Astrocyte (in vitro differentiated cells and primary cell): Measurements from ENCODE around the gene TEN1. TPM values are rescaled to one million over a fixed set of nuclear protein-coding genes. Genes with fewer than 3 reads are reported as not detected.

Source experiments
- DNase-seq: peaks from one replicate; pipeline ENCODE4 v3.0.0-alpha.2; 2010; ENCODE audit warnings: low read depth
- FAIRE-seq: peaks from 2 replicates; lab custom pipeline; 2011; peaks lifted over from hg19 to GRCh38; lab: Jason Lieb, UNC
- H2AFZ ChIP-seq: 2 replicates; pipeline ENCODE4 v1.6.0; 2012; ENCODE audit warnings: low read depth, low read length, inconsistent platforms
- H3K27ac ChIP-seq: 2 replicates; pipeline ENCODE4 v1.5.1; 2011; ENCODE audit warnings: low read depth, low read length, inconsistent platforms
- H3K27me3 ChIP-seq: 2 replicates; pipeline ENCODE4 v1.6.0; 2011; ENCODE audit warnings: low read length, inconsistent platforms; ENCODE audit not compliant: insufficient read depth
- H3K36me3 ChIP-seq: 2 replicates; pipeline ENCODE4 v1.5.1; 2011; ENCODE audit warnings: low read length, inconsistent platforms; ENCODE audit not compliant: insufficient read depth
- H3K4me1 ChIP-seq: 2 replicates; pipeline ENCODE4 v1.5.1; 2011; ENCODE audit warnings: low read length, inconsistent platforms; ENCODE audit not compliant: insufficient read depth
- H3K4me2 ChIP-seq: 2 replicates; pipeline ENCODE4 v1.6.0; 2012; ENCODE audit warnings: low read length, inconsistent platforms
- H3K4me3 ChIP-seq: 2 replicates; pipeline ENCODE4 v1.5.1; 2011; ENCODE audit warnings: low read depth, mild to moderate bottlenecking, low read length, inconsistent platforms; ENCODE audit not compliant: insufficient read depth
- H3K79me2 ChIP-seq: 2 replicates; pipeline ENCODE4 v1.6.0; 2012; ENCODE audit warnings: mild to moderate bottlenecking, low read length, inconsistent platforms; ENCODE audit not compliant: insufficient read depth
- H3K9ac ChIP-seq: 2 replicates; pipeline ENCODE4 v1.6.0; 2012; ENCODE audit warnings: mild to moderate bottlenecking, low read length, inconsistent platforms
- H3K9me3 ChIP-seq: 2 replicates; pipeline ENCODE4 v1.5.1; 2012; ENCODE audit warnings: low read depth, mild to moderate bottlenecking, low read length, inconsistent platforms; ENCODE audit not compliant: insufficient read depth
- H4K20me1 ChIP-seq: 2 replicates; pipeline ENCODE4 v1.6.0; 2012; ENCODE audit warnings: low read length, inconsistent platforms; ENCODE audit not compliant: insufficient read depth
- H3K27ac Mint-ChIP-seq: one replicate; pipeline ENCODE4 v1.8.0; 2021; ENCODE audit warnings: mild to moderate bottlenecking, mixed read lengths; ENCODE audit not compliant: unreplicated experiment
- H3K27me3 Mint-ChIP-seq: one replicate; pipeline ENCODE4 v1.8.0; 2021; ENCODE audit warnings: low read depth, mixed read lengths; ENCODE audit not compliant: unreplicated experiment
- H3K36me3 Mint-ChIP-seq: one replicate; pipeline ENCODE4 v1.8.0; 2021; ENCODE audit warnings: low read depth, mixed read lengths; ENCODE audit not compliant: unreplicated experiment
- H3K4me1 Mint-ChIP-seq: one replicate; pipeline ENCODE4 v1.8.0; 2021; ENCODE audit warnings: low read depth, mixed read lengths; ENCODE audit not compliant: unreplicated experiment
- H3K4me3 Mint-ChIP-seq: one replicate; pipeline ENCODE4 v1.8.0; 2021; ENCODE audit warnings: mild to moderate bottlenecking, moderate library complexity, mixed read lengths; ENCODE audit not compliant: unreplicated experiment
- H3K9me3 Mint-ChIP-seq: one replicate; pipeline ENCODE4 v1.8.0; 2021; ENCODE audit warnings: mild to moderate bottlenecking, mixed read lengths; ENCODE audit not compliant: unreplicated experiment
- CTCF ChIP-seq: IDR thresholded peaks from 2 replicates; pipeline ENCODE4 v1.5.1; 2011; ENCODE audit warnings: low read depth, mild to moderate bottlenecking, inconsistent platforms, low read length, moderate library complexity; ENCODE audit not compliant: insufficient read depth
- EZH2 ChIP-seq: IDR thresholded peaks from 2 replicates; pipeline ENCODE4 v1.6.1; 2012; ENCODE audit warnings: mild to moderate bottlenecking, low read length, inconsistent platforms; ENCODE audit not compliant: insufficient read depth
- total RNA-seq: library from RNA; stranded (reverse); gene quantifications from 2 replicates; pipeline ENCODE4 v1.2.1, GENCODE V29; 2021

The TEN1 gene
- total RNA-seq, 1 donor from 2014 or later: 17.7 TPM

DNA sequence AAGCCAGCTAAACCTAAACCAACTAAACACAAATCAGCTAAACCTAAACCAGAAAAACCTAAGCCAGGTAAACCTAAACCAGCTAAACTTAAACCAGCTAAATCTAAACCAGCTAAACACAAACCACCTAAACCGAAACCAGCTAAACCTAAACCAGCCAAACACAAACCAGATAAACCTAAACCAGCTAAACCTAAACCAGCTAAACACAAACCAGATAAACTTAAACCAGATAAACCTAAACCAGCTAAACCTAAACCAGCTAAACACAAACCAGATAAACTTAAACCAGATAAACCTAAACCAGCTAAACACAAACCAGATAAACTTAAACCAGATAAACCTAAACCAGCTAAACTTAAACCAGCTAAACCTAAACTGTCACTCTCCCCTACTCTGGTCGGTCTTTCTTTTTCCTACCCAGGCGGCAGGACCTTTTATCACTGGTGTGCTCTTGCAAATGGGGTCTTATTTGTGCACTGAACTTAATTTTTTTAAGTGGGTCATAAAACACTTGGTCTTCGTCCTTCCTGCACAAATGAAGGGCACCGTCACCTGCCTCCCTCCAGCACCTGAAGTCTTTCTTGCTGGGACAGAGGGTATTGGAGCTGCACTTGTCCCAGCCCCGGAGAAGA, 40.9 kb downstream of the TEN1 start:
- no peaks in the 10 kb centered on the region for H3K4me1 ChIP-seq
- DNase-seq: no peak
- H3K27me3 Mint-ChIP-seq: peaks cover 29% of the 10 kb centered on the region
- no peaks in the 10 kb centered on the region for H3K4me1 Mint-ChIP-seq
- no peak for FAIRE-seq
- no peak for TF ChIP-seq CTCF
- TF ChIP-seq EZH2: no peak
- H3K4me3 Mint-ChIP-seq: no peak overlapping the region
- H3K79me2 ChIP-seq: no peaks in the 10 kb centered on the region
- H3K4me2 ChIP-seq: no peak overlapping the region
- no peak overlapping the region for H3K9ac ChIP-seq
- no peak overlapping the region for H3K27ac ChIP-seq
- no peak overlapping the region for H3K4me3 ChIP-seq
- no peaks in the 10 kb centered on the region for H4K20me1 ChIP-seq
- no peaks in the 10 kb centered on the region for H3K9me3 Mint-ChIP-seq
- no peak overlapping the region for H3K27ac Mint-ChIP-seq
- no peaks in the 10 kb centered on the region for H3K27me3 ChIP-seq
- no peaks in the 10 kb centered on the region for H3K36me3 Mint-ChIP-seq
- no peak overlapping the region for H2AFZ ChIP-seq
- no peaks in the 10 kb centered on the region for H3K36me3 ChIP-seq
- H3K9me3 ChIP-seq: no peaks in the 10 kb centered on the region

DNA sequence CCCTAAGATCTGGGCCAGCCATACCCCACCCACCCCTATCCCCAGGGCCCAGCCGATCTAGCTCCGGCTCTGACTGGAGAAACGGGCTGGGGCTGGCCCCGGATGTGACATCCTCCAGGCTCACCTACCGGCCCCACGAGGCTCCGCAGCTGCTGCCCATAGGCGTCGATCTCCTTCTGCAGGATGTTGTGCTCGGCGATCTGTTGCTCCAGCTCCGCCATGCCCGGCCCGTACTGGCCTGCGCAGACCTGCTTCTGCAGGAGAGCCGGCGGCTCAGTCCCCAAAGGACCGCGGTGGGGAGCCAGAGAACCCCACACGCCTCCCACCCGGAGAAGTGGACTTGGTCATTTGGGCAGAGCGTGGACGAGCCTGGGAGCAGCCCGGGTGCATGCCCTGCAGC, 43.2 kb downstream of the TEN1 start:
- H3K36me3 ChIP-seq: no peaks in the 10 kb centered on the region
- no peak overlapping the region for H3K27ac ChIP-seq
- Mint-ChIP-seq H3K9me3 (no peaks in the 10 kb centered on the region), H3K36me3 (no peaks in the 10 kb centered on the region), H3K27me3 (peaks cover 19% of the 10 kb centered on the region), H3K4me1 (no peaks in the 10 kb centered on the region), H3K4me3 (no peak overlapping the region), H3K27ac (no peak overlapping the region)
- H3K79me2 ChIP-seq: no peaks in the 10 kb centered on the region
- TF ChIP-seq EZH2: no peak
- no peak for TF ChIP-seq CTCF
- no peak overlapping the region for H3K4me3 ChIP-seq
- no peaks in the 10 kb centered on the region for H4K20me1 ChIP-seq
- H3K4me1 ChIP-seq: no peaks in the 10 kb centered on the region
- DNase-seq (no peak), FAIRE-seq (no peak)
- H3K4me2 ChIP-seq: no peak overlapping the region
- H3K9me3 ChIP-seq: no peaks in the 10 kb centered on the region
- H2AFZ ChIP-seq: no peak overlapping the region
- no peak overlapping the region for H3K9ac ChIP-seq
- no peaks in the 10 kb centered on the region for H3K27me3 ChIP-seq
